ENCODE data around the gene DYRK2.
"Not testable (repeated sequence)": the region's sequence is repeated elsewhere in the genome, so short reads cannot be mapped to it uniquely, and the experiment has no call there.

The DYRK2 gene

GRCh38 chr12:67671419-67671818 is 22.9 kb downstream of the DYRK2 start:
- DNase-seq (ENCODE audit: low read depth in 2 of 2): no peak

GRCh38 chr12:67671892-67672291 is 23.3 kb downstream of the DYRK2 start:
- no peak for DNase-seq (ENCODE audit: low read depth in 2 of 2)

GRCh38 chr12:67672507-67672906 is 24.0 kb downstream of the DYRK2 start:
- DNase-seq (ENCODE audit: low read depth in 2 of 2): not testable (repeated sequence)

GRCh38 chr12:67673509-67673908 is 25.0 kb downstream of the DYRK2 start:
- DNase-seq (ENCODE audit: low read depth in 2 of 2): not testable (repeated sequence)

- DNase-seq (ENCODE audit: low read depth in 2 of 2): no peak
Observed at GRCh38 chr12:67674417-67674816, 25.9 kb downstream of the DYRK2 start.

GRCh38 chr12:67676624-67677023 is 28.1 kb downstream of the DYRK2 start:
- no peak for DNase-seq (ENCODE audit: low read depth in 2 of 2)

GRCh38 chr12:67677166-67677565 is 28.6 kb downstream of the DYRK2 start:
- DNase-seq (ENCODE audit: low read depth in 2 of 2): no peak

GRCh38 chr12:67681105-67681778 is 32.7 kb downstream of the DYRK2 start:
- DNase-seq (ENCODE audit: low read depth in 2 of 2): no peak

- no peak for DNase-seq (ENCODE audit: low read depth in 2 of 2)
Observed at GRCh38 chr12:67681941-67682620, 33.5 kb downstream of the DYRK2 start.

GRCh38 chr12:67689385-67689784 is 40.8 kb downstream of the DYRK2 start:
- no peak for DNase-seq (ENCODE audit: low read depth in 2 of 2)

- DNase-seq (ENCODE audit: low read depth in 2 of 2): no peak
Observed at GRCh38 chr12:67690656-67691055, 42.1 kb downstream of the DYRK2 start.

- DNase-seq (ENCODE audit: low read depth in 2 of 2): no peak
Observed at GRCh38 chr12:67691220-67691619, 42.7 kb downstream of the DYRK2 start.

- DNase-seq (ENCODE audit: low read depth in 2 of 2): no peak
Observed at GRCh38 chr12:67692135-67692534, 43.6 kb downstream of the DYRK2 start.

- no peak for DNase-seq (ENCODE audit: low read depth in 2 of 2)
Observed at GRCh38 chr12:67692966-67693365, 44.4 kb downstream of the DYRK2 start.

GRCh38 chr12:67693894-67694293 is 45.3 kb downstream of the DYRK2 start:
- no peak for DNase-seq (ENCODE audit: low read depth in 2 of 2)

- DNase-seq (ENCODE audit: low read depth in 2 of 2): no peak
Observed at GRCh38 chr12:67694306-67694900, 45.9 kb downstream of the DYRK2 start.

GRCh38 chr12:67695974-67696373 is 47.4 kb downstream of the DYRK2 start:
- DNase-seq (ENCODE audit: low read depth in 2 of 2): no peak

GRCh38 chr12:67697443-67697842 is 48.9 kb downstream of the DYRK2 start:
- no peak for DNase-seq (ENCODE audit: low read depth in 2 of 2)

GRCh38 chr12:67697967-67698366 is 49.4 kb downstream of the DYRK2 start:
- DNase-seq (ENCODE audit: low read depth in 2 of 2): no peak

GRCh38 chr12:67698672-67699581 is 50.4 kb downstream of the DYRK2 start:
- DNase-seq (ENCODE audit: low read depth in 2 of 2): no peak

- no peak for DNase-seq (ENCODE audit: low read depth in 2 of 2)
Observed at GRCh38 chr12:67701121-67701520, 52.6 kb downstream of the DYRK2 start.

- no peak for DNase-seq (ENCODE audit: low read depth in 2 of 2)
Observed at GRCh38 chr12:67702136-67702535, 53.6 kb downstream of the DYRK2 start.

Measured in stimulated activated CD8-positive, alpha-beta memory T cell treated with anti-CD3 and anti-CD28 coated beads, Interleukin-2, amount 100 ng/mL, for 48 hours (primary cell).